Measurements from ENCODE around the gene NTN5.

NTN5 gene

DNA sequence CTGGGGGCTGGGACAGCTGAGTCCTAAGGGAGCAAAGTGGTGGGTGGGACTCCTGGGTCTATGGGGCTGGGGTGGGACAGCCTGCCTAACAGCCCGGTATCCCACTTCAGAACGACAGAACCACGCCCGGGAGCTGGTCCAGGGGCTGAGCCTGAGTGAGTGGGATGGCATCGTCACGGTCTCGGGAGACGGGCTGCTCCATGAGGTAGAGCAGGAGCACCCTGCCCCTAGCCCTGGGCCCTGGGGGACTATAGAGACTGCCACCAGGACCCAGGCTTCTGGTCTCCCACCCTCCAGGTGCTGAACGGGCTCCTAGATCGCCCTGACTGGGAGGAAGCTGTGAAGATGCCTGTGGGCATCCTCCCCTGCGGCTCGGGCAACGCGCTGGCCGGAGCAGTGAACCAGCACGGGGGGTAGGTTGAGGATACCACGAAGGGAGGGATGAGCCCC lies 44.9 kb downstream of the NTN5 start:
- no peak for DNase-seq

DNA sequence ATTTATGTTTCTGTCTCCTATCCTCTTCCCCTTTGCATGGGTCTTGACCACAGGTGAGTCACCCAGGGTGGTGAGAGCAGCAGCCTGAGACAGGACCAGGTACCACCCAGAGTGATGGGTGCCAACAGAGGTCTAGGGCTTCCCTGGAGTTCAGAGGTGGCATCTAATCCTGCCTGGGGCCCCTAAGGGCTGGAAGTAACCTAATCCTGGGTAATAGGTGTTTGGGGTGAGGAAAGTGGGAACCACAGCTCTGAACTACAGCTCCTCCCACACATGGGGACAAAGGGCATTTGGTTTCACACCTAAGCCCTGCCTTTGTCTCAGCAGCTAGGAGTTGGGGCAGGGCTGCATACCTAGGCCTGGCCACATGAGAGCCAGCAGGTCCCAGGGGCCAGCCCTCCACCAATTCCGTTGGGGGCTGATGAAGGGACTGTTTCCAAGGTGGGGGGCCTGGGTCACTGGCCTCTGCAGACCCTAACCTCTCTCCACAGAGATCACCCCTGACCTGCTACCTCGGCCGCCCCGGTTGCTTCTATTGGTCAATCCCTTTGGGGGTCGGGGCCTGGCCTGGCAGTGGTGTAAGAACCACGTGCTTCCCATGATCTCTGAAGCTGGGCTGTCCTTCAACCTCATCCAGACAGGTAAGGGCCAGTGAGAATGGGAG lies 45.5 kb downstream of the NTN5 start:
- no peak for DNase-seq

DNA sequence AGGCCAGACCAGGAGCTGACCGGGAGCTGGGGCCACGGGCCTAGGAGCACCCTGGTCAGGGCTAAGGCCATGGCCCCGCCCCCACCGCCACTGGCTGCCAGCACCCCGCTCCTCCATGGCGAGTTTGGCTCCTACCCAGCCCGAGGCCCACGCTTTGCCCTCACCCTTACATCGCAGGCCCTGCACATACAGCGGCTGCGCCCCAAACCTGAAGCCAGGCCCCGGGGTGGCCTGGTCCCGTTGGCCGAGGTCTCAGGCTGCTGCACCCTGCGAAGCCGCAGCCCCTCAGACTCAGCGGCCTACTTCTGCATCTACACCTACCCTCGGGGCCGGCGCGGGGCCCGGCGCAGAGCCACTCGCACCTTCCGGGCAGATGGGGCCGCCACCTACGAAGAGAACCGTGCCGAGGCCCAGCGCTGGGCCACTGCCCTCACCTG lies 46.9 kb downstream of the NTN5 start:
- no peak for DNase-seq

DNA sequence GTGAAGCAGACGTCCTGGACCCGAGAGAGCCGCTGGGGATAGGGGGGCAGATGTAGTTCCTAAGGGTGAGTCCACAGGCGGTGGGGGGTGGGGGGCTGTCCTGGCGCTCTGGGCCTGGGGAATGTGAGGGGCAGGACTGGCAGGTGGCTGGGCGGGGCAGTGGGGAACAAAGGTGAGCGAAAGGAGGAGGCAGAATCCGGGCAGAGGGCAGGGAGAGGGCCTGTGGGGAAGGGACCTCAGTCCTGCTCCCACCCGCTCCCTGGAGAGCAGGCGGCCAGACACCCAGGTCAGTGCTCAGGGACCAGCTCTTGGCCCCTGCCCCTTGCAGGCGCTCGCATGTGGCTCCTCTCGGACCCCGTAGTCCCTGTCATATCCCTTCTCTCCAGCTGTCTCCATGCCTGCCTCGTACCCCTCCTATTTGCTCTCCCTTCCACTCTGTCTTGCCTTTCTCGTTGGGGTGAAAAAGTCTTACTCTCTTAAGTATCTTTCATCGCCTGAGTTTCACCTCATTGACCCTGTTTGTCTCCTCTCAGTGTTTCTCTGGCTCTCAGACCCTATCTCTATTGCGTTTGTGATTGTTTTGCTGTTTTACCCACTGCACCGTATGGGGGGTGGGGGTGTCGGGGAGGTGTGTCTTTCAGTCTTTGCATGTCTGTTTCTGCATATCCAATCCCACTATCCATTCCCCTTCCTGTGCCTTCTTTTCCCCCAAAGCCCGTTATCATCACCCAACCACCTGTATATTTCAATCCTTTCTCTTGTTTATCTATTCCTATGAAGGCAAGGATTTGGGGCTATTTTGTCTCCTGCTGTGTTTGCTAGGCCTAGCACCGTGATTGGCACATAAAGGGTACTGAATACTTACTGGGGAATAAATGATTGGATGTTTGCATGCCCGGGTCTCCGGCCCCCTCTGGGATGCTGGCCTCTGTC lies 47.8 kb downstream of the NTN5 start:
- DNase-seq: peak; percentile 63

DNA sequence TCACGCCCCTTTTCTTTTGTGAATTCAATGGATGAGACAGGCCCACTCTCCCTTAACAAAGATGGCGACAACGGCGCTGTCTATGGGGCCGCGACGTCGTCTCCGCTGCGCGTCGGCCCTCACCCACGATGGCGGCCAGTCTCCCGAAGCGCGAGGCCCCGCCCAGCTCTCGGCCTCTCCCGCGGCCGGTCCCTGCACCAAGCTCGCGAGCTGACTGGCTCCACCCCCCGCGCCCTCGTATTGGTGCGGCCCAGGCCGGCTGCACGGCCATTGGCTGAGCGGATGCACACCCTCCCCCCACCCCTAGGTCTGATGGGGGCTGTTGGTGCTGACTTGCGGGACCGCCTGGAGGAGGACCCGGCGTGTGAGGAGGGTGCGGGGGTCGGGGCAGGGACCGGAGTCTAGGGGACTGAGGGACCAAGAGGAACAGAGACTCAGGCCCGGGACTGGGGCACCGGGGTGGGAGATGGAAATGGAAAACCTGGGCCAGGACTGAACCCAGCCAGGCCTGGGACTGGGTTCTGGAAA lies 48.7 kb downstream of the NTN5 start:
- peak; percentile 99 for DNase-seq

DNA sequence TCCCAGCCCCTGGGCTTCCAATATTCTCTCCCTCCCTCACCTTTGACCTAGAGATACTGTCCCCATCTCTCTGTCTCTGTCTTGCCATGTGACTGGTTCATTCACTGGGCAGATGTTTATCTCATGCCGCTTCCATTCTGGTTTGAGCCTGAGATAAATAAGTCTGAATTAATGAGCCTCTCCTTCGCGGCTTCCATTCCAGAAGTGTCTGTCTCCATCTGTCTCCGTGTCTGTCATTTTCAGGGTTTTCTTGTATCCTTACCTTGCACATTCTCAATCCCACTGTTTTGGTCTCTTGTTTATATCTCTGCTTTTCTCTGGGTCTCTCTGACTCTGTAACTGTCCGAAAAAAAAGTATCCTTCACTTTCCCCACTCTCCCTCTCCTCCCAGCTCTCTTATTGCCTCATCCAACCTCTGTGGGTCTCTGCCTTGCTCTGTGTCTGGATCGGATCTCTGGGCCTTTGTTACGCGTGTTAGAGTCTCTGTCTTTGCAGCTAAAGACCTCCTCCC lies 49.2 kb downstream of the NTN5 start:
- no peak for DNase-seq

DNA sequence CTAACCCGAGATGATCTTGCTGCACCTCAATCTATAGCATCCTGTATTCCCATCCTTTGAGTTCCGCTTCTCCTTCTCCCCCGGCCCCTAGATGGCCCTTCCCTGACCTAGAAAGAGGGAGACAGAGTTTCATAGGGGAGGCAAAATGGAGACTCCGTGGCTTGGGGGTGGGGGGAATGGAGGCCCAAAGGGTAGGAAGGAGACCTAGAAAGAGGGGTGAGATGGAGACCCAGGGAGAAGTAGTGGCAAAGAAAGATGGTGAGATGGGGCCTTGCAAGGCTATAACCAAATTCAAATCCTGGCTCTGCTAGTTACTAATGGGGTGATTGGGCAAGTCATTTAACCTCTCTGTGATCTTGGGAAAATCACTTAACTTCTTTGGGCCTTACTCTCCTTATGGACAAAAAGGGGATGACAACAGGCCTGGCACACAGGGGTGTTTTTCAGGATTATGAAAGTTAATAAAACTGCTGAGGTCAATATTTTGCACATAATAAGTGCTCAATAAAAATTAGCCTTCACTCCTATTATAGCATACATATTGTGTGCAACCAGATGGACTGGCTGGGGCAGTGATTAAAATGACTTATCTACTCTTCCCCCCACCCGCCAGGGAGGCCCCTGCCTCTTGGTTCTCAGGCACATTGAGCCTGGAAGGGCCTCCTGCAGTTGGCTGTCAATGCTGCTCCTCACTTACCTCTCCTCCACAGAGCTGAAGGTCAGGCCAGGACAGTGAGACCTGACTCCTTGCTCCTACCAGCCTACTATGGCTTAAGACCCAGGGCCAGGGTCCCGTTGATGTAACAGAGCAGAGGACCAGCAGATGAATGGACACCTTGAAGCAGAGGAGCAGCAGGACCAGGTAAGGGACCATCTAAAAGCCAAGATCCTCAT lies 52.9 kb downstream of the NTN5 start:
- no peak for DNase-seq

DNA sequence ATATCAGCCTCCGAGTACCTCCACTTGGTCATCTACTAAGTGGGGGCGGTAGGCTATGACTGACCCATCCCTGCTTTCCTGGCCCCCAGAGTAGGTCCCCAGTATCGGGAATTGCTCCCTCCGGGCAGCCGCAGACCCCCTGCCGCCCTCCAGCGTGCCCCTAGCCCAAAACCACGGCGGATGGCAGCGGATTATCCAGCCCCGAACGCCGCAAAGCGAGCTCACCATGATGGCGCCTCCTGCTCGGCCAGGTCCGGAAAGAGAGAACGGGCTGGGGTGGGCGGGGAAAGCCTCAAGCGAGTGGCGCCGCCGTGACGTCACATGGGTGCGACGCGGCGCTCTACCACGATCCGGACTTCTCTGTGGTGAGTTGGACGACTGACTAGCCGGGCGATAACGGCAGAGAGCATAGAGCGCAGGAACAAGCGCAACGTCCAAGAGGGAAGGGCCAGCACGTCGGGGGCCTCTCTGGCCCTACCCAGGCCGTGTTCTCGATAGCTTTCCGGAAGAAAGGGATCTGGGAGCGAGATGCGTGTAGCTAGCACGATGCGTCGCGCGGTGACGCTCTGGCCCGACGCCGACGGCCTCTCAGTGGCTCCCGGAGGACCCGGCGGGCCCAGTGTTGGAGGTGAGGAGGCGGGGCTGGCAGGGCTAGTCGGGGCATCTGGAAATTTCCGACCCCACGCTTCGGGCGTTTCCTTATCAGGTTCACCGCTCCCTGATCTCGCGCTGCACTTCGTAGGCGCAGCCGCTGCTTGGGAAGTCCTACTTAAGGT lies 53.7 kb downstream of the NTN5 start, which contains the start of the genes RPL18 and SPHK2:
TSS of gene RPL18 (minus strand) at position 263 of the 776 bp plus-strand sequence. CDS start at position 228, 35 bp downstream.
TSS of gene SPHK2 (plus strand) at position 591 of the 776 bp plus-strand sequence. CDS start 1,009 bp downstream, outside the sequence.
- DNase-seq: peak; percentile 100

DNA sequence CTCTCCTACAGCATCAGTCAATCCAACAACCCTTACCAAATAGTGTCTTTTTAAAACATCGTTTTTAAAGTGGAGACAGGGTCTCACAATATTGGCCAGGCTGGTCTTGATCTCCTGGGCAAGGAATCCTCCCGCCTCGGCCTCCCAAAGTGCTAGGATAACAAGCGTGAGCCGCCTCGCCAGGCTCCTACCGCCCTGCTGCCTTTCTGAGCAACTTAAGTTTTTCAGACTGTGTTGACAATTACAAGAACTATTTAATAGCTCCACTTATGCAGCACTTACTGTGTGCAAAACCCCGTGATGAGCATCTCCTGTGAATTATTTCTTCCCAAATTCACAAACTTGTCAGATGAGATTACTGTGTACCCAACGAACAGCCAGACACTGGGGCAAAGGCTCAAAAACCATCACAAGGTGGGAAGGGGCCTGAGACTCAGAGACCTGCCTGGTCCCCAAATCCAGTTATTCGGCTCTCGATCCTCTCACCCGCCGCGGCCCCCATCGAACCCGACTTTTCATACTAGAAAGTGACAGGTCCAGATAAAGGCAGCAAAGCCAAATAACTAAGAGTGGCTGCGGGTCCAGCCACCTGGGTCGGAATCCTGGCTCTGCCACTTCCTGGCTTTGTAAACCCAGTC lies 54.4 kb downstream of the NTN5 start:
- no peak for DNase-seq

DNA sequence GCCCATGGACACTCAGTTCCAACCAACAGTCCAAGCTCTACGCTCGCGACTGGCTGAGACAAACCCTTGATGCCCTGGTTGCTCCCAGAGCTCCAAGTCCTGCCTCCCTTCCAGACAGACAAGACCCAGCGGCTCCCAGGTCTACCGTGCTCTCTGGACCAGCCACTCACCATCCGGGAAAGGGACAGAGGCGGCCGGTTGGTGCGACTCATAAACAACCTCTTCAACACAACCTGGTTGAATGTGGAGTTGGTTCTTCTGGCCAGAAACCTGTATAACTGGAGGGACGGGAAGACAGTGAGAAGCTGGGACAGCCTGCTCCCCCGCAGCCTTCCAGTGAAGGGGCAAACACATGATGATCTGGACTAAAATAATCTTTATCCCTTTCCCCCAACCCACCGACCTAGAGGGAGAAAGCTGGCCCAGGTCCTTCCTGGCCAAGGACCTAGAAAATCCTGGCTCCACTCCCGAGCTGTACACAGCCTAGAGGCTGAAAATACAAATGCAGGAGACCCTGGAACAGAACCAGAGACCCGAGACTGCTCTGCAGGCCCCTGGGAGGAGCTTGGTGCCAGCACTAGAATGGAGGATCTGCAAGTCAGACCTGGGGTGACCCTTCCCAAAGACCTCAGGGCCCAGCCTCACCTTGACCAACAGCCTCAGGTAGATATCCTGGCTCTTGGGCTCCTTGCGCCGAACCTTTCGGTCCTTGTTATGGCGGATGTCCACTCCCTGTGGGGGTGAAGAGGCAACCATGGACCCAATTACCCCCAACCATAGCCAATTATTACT lies 55.5 kb downstream of the NTN5 start:
- DNase-seq: peak; percentile 60

DNA sequence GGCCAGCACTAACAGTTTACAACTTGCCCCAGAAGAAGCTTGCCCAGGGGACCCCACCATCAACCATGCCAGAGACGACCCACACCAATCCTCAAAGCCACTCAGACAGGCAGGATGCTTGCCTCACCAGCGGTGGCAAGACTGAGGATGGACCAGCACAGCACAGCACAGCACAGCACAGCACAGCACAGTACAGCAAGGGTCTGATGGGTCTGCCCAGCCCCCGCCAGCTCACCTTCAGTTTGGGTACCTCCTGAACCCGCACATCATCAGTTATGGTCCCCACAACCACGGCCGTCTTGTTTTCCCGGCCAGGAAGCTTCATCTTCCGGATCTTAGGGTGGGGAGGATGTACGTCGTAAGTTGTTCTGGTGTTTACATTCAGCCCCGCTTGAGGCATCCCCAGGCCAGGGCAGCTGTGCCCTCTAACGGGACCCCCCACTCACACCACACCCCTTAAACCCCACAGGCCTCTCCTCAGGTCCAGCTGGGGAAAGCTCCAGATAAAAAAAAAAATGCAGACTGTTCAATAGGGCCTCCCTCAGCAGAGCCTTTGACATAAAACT lies 56.2 kb downstream of the NTN5 start:
- DNase-seq: no peak

DNA sequence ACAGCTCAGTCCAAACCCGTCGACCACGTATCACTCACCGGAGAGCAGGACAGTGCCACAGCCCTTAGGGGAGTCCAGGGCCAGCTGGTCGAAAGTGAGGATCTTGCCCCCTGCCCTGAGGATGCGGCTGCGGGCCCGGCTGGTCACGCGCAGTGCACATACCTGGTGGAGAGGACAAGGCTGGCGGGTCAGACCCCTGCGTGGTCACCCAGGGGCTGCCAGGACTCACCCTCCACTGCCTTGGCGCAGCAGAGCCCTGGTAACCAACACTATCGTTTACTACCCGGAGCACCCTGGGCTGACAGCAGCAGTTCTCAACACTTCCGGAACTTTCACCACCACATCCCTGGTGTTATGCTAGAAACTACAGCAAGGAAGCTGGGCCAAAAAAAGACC lies 56.8 kb downstream of the NTN5 start:
- DNase-seq: no peak

DNA sequence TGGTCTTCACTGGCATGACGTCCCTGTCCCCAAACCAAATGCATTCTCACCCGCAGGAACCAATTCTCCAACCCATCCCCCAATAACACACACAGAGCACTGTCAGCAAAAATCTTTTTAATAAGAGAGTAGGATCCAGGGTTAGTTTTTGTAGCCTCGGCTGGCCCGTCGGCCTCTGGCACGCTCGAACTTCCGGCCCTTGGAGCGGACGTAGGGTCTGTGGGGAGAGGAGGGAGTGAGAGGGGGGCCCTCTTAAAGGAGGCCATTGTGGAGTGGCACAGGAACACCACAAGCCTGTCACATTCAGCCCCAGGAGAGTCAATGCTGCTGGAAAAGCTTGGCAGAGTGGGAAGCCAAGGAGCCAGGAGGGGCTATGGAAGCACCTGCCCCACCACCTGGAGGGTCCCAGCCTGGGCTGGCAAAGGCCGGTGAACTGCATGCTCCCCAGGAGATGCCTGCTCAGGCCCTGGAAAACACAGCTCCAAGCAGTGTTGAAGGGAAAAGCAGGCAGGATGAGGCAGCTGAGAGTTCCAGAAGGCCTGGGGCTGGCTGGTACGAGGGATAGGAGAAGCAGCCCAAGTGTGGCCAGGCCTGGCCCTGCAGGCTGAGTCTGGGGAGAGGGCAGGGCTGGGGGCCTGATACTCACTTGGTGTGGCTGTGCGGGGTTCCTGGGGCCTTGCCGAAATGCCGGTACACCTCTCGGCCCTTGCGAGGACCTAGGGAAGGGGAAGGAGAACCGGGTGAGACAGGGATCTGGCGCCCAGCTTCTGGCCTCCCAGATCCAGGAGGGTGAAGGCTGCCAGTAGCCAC lies 57.4 kb downstream of the NTN5 start:
- DNase-seq: peak; percentile 56

DNA sequence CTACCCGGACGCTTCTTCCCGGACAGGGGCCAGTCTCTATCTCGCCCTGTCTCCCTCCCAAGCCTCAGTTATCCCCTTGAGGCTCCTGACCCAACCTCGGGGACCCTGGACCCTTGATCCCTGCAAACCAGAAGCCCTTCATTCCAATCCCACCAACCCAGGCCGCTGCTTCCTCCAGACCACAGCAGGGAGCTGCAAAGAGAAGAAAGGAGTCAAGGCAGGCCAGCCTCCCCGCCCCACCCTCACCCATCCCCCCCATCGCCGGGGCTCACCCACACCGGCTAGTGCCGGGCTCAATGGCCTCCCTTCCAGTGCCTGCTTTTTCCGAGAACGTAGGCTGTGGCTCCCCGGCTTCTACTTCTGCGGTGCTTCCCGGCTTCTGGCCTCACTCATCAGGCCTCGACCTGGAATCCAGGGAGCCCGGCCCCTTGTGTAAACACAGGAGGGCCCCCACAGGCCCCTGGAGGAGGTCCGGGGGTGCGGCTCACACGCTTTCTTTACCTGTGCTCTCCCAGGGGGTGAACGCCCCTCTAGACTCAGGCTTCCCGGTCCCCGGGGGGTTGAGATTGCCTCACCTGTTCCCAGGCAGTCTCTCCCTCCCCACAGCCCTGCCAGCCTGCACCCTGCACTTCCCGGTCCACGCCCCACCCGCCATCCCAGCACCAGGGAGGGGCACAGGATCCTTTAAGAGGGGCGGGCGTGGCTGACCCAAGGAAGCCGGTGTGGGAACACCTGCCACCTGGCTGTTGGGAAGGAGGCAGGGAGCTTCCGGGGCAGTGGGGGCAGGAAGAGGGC lies 58.2 kb downstream of the NTN5 start, which contains the start of gene FAM83E:
TSS of gene FAM83E (minus strand) at position 641 of the 795 bp plus-strand sequence. CDS start 1,704 bp downstream, outside the sequence.
- peak; percentile 71 for DNase-seq

DNA sequence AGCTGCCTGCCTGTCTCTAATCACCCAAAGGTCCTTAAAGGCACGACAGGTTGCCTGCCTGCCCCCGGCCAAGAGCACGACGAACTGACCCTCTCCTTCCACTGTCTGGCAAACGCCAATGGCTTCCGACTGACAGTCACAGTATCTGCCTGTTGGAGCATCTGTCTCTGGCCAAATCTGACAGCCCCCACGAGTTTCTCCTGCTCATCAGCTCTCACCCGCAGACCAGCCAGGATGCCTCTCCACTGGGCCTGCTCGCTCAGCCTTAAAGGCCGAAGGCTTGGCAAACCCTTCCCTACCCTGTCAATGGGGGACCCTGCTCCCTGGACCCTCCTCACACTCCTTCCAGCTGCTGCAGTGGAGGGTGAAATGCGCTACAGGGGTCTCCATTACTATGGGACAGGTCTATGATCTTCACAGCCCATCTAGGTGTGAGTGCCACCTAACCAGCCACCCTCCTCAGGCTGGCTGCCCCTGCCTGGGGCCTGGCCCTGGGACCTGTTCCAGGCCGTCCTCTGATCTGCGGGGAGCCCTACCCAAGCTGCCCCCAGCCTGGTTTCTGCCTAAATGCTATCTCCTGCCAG lies 58.9 kb downstream of the NTN5 start:
- no peak for DNase-seq

DNA sequence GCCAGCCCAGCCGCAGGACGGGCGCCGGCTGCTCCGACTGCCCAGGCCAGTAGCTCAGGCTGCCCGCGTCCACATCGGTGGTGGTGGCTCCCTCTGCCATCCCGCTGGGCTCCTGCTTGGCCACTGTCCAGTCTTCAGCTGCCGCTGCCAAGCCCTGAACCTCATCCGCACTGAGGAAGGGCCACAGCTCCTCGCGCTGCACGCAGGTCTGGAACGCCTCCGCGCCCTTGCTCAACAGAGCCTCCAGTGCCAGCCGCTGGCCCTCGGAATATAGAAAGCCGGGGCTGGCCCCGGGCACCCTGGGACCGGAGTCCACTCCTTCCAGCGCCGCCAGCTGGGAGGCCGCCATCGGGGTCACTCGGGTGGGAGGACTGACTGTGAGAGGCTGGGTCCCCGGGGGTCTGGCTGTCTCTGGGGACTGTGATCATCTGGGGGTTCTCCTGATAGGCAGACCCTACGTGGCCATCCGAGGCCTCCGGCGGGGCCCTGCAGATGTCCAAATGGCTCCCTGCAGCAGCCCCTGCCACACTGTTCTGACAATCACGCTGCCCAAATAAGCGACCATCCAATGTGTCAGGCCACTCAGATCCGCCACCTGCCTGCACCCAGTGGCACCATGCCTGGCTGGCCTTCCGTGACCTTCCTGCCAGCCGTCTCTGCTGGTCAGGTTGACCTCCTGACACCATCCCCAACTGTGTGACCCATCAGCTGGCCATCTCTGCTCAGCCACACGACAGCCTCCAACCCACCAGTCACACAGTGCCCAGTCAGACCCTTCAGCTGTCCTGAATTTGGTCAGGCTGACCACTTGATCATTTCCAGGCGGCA lies 59.6 kb downstream of the NTN5 start:
- DNase-seq: no peak
